Thymus (tissue), 14 donors: Measurements from ENCODE around the gene SOX9. TPM values are rescaled to one million over a fixed set of nuclear protein-coding genes. Genes with fewer than 3 reads are reported as not detected.

Experiments
- DNase-seq, 9 donors: peaks; one replicate each; pipeline ENCODE4 v3.0.0-alpha.2; 2013; ENCODE audit warnings: low spot score in 9 of 9, low read depth in 6 of 9, missing footprints in 1 of 9
- H3K27ac ChIP-seq, 2 donors: one replicate each; pipeline ENCODE4 v1.5.1; 2013; ENCODE audit warnings: control low read depth in 1 of 2, low read depth in 1 of 2, low read length in 1 of 2, mild to moderate bottlenecking in 1 of 2, moderate library complexity in 1 of 2
- H3K27me3 ChIP-seq, 2 donors: one replicate each; pipeline ENCODE4 v1.5.1; 2013; ENCODE audit warnings: low read length in 1 of 2; ENCODE audit not compliant: control insufficient read depth in 2 of 2, insufficient read depth in 1 of 2
- H3K36me3 ChIP-seq, 2 donors: one replicate each; pipeline ENCODE4 v1.5.1; 2013; ENCODE audit warnings: low read length in 1 of 2, mild to moderate bottlenecking in 1 of 2, moderate library complexity in 1 of 2; ENCODE audit not compliant: control insufficient read depth in 2 of 2, insufficient read depth in 2 of 2
- H3K4me1 ChIP-seq, 2 donors: one replicate each; pipeline ENCODE4 v1.5.1; 2013; ENCODE audit warnings: low read length in 2 of 2; ENCODE audit not compliant: control insufficient read depth in 2 of 2, insufficient read depth in 2 of 2
- H3K4me3 ChIP-seq, 2 donors: one replicate each; pipeline ENCODE4 v1.5.1; 2013; ENCODE audit warnings: low read length in 2 of 2, control low read depth in 1 of 2, mild to moderate bottlenecking in 1 of 2
- H3K9me3 ChIP-seq, 2 donors: one replicate each; pipeline ENCODE4 v1.5.1; 2013; ENCODE audit warnings: low read length in 1 of 2, mild to moderate bottlenecking in 1 of 2; ENCODE audit not compliant: control insufficient read depth in 2 of 2, insufficient read depth in 1 of 2
- WGBS: extraction: QIAGEN DNeasy Blood & Tissue Kit; methylation state at CpG from one replicate; pipeline ENCODE4 v1.1.7; 2013; 5-methylcytosine and 5-hydroxymethylcytosine counted together
- long read RNA-seq, 10 donors: transcript quantifications; one replicate each; lab custom pipeline, GENCODE V29; 2026
- polyA plus RNA-seq: library from polyadenylated mRNA; stranded (reverse); fragments of 200-250 nt; gene quantifications from one replicate; pipeline ENCODE4 v1.2.3, GENCODE V29; 2013
- total RNA-seq: library from RNA; stranded (reverse); fragments of 120-200 nt; gene quantifications from one replicate; pipeline ENCODE4 v1.2.4, GENCODE V29; 2013
- donor health status: healthy.

The SOX9 gene
- total RNA-seq (0.19 TPM), polyA plus RNA-seq (1.7 TPM)
- long read RNA-seq, donor 1: 0 reads
- long read RNA-seq, donor 2: 0 reads
- long read RNA-seq, donor 3: 0 reads
- long read RNA-seq, donor 4: 0 reads
- long read RNA-seq, donor 5: 0 reads
- long read RNA-seq, donor 6: 0 reads
- long read RNA-seq, donor 7: 0 reads
- long read RNA-seq, donor 8: 0 reads
- long read RNA-seq, donor 9: 0 reads
- long read RNA-seq, donor 10: 0 reads

- Histone ChIP-seq H3K4me1 (no peaks in the 10 kb centered on the region), H3K36me3 (no peaks in the 10 kb centered on the region), H3K4me3 (peak within 1 kb of the TSS in 1 of 2 donors; percentile 18), H3K27me3 (peaks cover 91 to 93% of the 10 kb centered on the region in 2 donors), H3K9me3 (no peaks in the 10 kb centered on the region), H3K27ac (no peak within 1 kb of the TSS)
- DNase-seq: peak in 1 of 9 donors; percentile 20
- 5% methylated on average over 27 of the region's 27 CpGs for WGBS
Observed at GRCh38 chr17:72120642-72121163, at the start of gene SOX9. SOX9 (plus strand) TSS chr17:72121020; CDS start chr17:72121392, 372 bp downstream.

GRCh38 chr17:72071330-72071729, 49.5 kb upstream of the SOX9 start:
- no peak for DNase-seq
- 86% methylated on average over 4 of the region's 4 CpGs for whole genome bisulfite sequencing
- no peak overlapping the region for H3K4me3 ChIP-seq
- H3K36me3 ChIP-seq: no peaks in the 10 kb centered on the region
- no peak overlapping the region for H3K27ac ChIP-seq
- H3K9me3 ChIP-seq: no peaks in the 10 kb centered on the region
- no peaks in the 10 kb centered on the region for H3K4me1 ChIP-seq
- H3K27me3 ChIP-seq: no peaks in the 10 kb centered on the region

- no peak for DNase-seq
- no peak overlapping the region for H3K4me3 ChIP-seq
- H3K27ac ChIP-seq: no peak overlapping the region
- H3K27me3 ChIP-seq: no peaks in the 10 kb centered on the region
- H3K36me3 ChIP-seq: no peaks in the 10 kb centered on the region
- H3K4me1 ChIP-seq: no peaks in the 10 kb centered on the region
- H3K9me3 ChIP-seq: no peaks in the 10 kb centered on the region
- 92% methylated on average over 7 of the region's 7 CpGs for WGBS
Observed at GRCh38 chr17:72075995-72076677, 44.7 kb upstream of the SOX9 start.

- DNase-seq: no peak
- no peaks in the 10 kb centered on the region for H3K4me1 ChIP-seq
- no peak overlapping the region for H3K27ac ChIP-seq
- H3K4me3 ChIP-seq: no peak overlapping the region
- no peaks in the 10 kb centered on the region for H3K9me3 ChIP-seq
- no peaks in the 10 kb centered on the region for H3K36me3 ChIP-seq
- 85% methylated on average over 3 of the region's 3 CpGs for WGBS
- H3K27me3 ChIP-seq: no peaks in the 10 kb centered on the region
Observed at GRCh38 chr17:72076678-72077030, 44.2 kb upstream of the SOX9 start.

GRCh38 chr17:72077326-72077960, 43.4 kb upstream of the SOX9 start:
- Histone ChIP-seq H3K4me1 (no peaks in the 10 kb centered on the region), H3K9me3 (no peaks in the 10 kb centered on the region), H3K27me3 (no peaks in the 10 kb centered on the region), H3K36me3 (no peaks in the 10 kb centered on the region), H3K4me3 (no peak overlapping the region), H3K27ac (no peak overlapping the region)
- no peak for DNase-seq
- WGBS: 62% methylated on average over 4 of the region's 4 CpGs

- no peaks in the 10 kb centered on the region for H3K27me3 ChIP-seq
- 92% methylated on average over 3 of the region's 3 CpGs for WGBS
Observed at GRCh38 chr17:72079700-72080099, 41.1 kb upstream of the SOX9 start.

GRCh38 chr17:72087876-72088275, 32.9 kb upstream of the SOX9 start:
- 87% methylated on average over 1 of the region's 1 CpG for WGBS
- H3K4me3 ChIP-seq: no peak overlapping the region
- no peak for DNase-seq
- no peaks in the 10 kb centered on the region for H3K9me3 ChIP-seq
- H3K27me3 ChIP-seq: no peaks in the 10 kb centered on the region
- no peaks in the 10 kb centered on the region for H3K36me3 ChIP-seq
- H3K27ac ChIP-seq: no peak overlapping the region
- no peaks in the 10 kb centered on the region for H3K4me1 ChIP-seq

More at GRCh38 chr17:72079700-72080099, 41.1 kb upstream of the SOX9 start:
- Histone ChIP-seq H3K4me3 (no peak overlapping the region), H3K36me3 (no peaks in the 10 kb centered on the region), H3K27ac (no peak overlapping the region), H3K4me1 (no peaks in the 10 kb centered on the region), H3K9me3 (no peaks in the 10 kb centered on the region)
- DNase-seq: no peak

GRCh38 chr17:72089453-72089987, 31.3 kb upstream of the SOX9 start:
- no peaks in the 10 kb centered on the region for H3K27me3 ChIP-seq
- H3K9me3 ChIP-seq: no peaks in the 10 kb centered on the region
- H3K36me3 ChIP-seq: no peaks in the 10 kb centered on the region
- H3K4me3 ChIP-seq: no peak overlapping the region
- no peak for DNase-seq
- no peaks in the 10 kb centered on the region for H3K4me1 ChIP-seq
- 85% methylated on average over 7 of the region's 7 CpGs for WGBS
- no peak overlapping the region for H3K27ac ChIP-seq

- H3K27ac ChIP-seq: no peak overlapping the region
- H3K4me1 ChIP-seq: no peaks in the 10 kb centered on the region
- WGBS: 76% methylated on average over 1 of the region's 1 CpG
- no peaks in the 10 kb centered on the region for H3K27me3 ChIP-seq
- no peak overlapping the region for H3K4me3 ChIP-seq
- no peaks in the 10 kb centered on the region for H3K36me3 ChIP-seq
- H3K9me3 ChIP-seq: no peaks in the 10 kb centered on the region
- DNase-seq: no peak
Observed at GRCh38 chr17:72090108-72090507, 30.7 kb upstream of the SOX9 start.
